GM19193 (cell line): ENCODE results near the gene PAGR1.

ENCODE experiments used
- POLR2A ChIP-seq: IDR thresholded peaks from 4 replicates; pipeline ENCODE4 v1.6.1; 2011; ENCODE audit not compliant: insufficient read depth, insufficient read length; ENCODE audit errors: extremely low read depth

Gene PAGR1

DNA sequence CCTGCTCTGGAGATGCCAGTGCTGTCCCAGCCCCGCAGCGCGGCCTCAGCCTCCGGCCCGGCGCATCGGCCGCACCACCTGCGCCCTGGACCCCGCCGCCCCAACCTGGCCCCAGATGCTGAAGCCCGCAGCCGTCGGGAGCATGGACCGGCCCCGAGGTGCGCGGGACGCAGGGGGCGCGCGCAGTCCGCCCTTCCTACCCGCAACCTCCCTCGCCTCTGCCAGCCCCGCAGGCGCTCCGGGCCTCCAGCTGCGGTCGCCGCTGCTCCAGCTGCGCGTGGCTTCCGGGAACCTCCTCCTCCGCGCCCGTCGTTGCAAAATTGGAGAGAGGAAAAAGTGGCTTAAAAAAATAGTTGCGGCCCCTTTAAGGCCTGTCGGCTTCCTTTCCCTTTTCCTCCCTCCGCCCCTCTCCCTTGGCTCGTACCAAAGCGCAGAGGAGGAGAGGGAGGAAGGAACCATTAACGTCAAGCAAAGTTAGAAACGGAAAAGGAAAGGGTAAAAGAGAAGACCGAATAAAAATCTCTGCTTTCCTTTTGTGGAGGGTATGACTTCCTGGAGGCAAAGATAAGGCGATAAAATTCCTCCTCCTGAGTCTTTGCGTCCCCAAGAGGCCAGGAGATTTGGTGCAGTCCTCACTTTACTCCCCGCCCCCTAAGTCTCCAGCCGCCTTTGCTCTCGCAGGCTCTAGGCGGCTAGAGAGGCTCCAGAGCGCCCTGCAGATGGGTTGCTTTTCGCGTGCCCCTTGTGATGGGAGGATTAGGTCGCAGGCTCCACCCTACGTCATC, 47.1 kb downstream of the PAGR1 start, which contains the start of gene CDIPT:
Gene CDIPT, minus strand, starts transcription at position 343 of the 785 bp plus-strand sequence. CDS start 369 bp downstream, outside the sequence.
- peak; percentile 64 for TF ChIP-seq POLR2A

DNA sequence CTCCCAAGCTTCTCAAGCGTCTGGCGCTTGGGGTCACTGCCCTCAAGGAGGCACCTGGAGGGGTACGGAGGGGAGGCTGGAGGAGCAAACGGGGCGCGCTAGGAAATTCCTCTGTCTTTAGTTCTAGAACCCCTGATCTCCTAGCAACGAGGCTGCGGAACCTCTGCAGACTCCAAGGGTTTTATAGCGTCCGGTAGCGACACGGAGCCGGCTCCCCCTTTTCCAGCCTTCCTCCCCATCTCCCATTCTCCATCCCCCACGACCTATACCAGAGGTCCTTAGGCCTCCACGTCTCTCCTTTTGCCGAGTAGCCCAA, 47.7 kb downstream of the PAGR1 start:
- TF ChIP-seq POLR2A: no peak

GRCh38 chr16:29864205-29864604, 48.3 kb downstream of the PAGR1 start:
- no peak for TF ChIP-seq POLR2A

DNA sequence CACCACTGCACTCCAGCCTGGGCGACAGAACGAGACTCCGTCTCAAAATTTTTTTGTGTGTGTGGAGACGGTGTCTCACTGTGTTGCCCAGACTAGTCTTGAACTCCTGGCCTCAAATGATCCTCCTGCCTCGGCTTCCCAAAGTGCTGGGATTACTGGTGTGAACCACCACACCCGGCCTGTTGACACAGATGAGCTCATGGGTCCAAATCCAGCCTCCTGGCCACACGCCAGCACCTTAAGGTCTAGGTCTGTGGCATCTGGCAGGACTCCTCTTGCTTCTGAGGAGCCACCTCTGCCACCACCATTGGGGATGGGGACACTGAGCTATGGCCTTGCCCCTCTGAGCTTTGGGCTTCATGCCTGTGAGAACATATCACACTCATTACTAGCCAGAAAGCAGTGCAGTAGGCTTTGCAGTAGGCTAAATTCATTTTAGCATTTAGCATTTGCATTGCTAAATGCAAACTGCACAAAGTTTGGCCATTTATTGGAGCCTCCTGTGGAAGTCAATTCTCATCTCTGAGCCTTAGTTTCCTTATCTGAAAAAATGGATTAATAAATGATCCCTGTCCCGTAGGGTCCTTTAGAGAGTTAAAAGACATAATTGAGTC, 52.6 kb downstream of the PAGR1 start:
- TF ChIP-seq POLR2A: no peak
